GM10847 (cell line): ENCODE measurements around the gene LIPC.

Source experiments
- POLR2A ChIP-seq: IDR thresholded peaks from 2 replicates; pipeline ENCODE4 v1.6.1; 2011; ENCODE audit not compliant: insufficient read length; ENCODE audit errors: extremely low read depth

Gene LIPC

DNA sequence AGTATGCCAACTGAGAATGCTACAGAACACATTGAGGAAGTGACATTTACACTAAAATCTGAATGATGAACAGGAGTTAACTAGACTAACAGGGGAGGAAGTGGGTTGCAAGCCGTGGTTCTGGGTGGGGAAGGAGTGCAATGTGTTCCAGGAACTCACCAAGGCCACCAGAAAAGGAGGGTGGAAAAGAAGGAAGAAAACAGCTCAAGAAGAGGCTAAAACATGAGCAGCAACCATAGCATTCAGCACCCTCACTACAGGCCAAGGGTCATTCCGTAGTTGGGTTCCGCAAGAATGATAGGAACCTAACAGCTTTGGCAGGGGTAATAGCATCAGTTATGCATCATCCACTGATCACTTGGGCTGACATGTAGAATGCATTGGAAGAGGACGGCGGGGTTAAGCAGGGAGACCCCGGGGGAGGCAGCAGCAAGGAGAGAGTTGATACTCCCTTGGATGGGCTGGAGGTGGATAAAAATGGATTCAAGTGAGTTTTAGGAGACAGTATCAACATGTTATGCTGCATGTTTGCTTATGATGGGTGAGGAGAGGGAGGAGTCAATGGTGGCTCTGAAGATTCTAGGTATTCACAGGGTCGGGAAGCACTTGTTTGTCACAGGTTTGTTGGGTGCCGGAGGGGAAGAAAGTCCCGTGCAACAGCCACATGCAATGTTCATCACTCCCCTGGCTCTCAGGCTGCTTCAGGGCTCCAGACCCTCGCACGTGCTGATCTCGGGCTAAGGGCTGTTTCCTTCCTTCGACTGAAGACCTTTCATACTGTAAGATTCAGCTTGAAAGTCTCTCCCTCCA lies 53.2 kb downstream of the LIPC start:
- no peak for TF ChIP-seq POLR2A

DNA sequence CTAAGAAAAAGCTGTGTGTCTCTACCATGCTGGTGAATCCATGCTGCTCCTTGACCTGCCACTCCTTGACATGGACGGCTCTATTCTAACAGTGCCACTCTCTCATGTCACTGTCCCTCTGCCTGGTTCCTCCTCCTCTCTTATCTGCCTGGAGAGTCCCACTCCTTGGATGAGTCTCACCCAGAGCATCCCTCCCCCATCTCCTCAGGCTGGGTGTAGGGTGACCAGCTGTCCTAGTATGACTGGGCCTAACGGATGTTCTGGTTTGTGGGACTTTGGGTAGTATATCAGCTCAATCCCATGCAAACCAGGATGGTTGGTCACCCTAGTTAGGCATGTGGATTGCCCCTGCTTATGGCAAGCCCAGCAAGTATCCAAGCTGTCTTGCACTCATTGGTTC lies 54.3 kb downstream of the LIPC start:
- no peak for TF ChIP-seq POLR2A

DNA sequence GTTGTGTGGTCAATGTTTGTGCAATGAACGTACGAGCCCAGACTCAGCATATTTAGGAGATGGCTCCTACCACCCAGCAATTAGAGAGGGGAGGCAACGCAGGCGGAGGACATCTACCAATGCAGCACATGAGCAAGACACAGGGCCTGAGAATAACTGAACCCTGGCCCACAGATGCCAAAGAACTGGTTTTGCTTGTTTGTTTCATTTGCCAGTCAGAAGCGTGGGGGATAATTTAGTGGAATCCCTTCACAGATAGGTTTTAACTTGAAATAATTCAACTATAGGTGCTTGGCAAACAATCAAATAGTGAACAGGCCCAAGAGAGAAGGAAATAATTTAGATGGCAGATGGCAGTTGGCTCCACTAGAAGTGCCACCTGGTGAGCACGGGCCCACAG lies 54.8 kb downstream of the LIPC start:
- no peak for TF ChIP-seq POLR2A

DNA sequence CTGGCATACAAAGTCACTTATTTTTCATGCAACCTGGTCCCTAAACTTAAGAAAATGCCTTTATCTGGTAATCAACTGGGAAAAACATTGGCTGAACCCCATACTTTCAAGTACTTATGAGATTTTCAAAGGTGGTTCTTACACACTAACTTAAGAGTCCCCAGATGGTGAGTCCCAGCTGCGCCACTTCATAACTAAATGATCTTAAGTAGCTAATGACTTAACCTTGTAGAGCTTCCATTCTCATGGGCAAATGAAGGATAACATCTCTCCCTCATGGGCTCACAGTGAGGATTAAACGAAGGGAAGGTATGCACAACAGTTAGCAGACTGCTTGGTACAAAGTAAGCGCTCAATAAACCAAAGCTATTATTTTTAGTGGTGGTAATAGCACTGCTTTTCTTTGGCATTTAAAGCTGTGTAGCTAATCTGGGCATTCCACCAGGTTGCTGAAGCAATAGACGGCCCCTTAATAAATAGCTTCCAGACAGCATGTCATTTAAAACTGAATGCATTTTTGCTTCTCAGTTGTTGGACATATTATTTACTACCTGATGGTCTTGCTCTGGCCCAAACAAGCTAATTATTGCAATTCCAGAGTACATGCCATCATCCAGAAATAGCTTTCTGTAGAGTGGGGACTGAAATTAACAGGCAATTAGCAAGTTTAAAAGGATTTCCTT lies 55.4 kb downstream of the LIPC start:
- TF ChIP-seq POLR2A, result no peak

DNA sequence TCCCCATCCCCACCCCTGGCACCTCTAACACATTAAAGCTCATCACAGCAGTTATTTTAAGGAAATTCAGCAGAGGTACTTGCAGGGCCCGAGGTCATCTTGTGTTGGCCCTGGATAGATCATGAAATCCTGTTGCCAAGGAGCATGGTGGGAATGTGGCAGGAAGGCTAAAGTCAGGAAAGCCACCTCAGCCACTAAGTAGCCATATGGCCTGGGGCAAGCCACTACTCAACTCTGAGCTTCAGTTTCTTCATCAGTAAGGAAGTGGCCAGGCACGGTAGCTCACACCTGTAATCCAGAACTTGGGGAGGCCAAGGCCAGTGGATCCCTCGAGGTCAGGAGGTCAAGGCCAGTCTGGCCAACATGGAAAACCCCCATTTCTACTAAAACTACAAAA lies 55.9 kb downstream of the LIPC start:
- TF ChIP-seq POLR2A, result no peak

DNA sequence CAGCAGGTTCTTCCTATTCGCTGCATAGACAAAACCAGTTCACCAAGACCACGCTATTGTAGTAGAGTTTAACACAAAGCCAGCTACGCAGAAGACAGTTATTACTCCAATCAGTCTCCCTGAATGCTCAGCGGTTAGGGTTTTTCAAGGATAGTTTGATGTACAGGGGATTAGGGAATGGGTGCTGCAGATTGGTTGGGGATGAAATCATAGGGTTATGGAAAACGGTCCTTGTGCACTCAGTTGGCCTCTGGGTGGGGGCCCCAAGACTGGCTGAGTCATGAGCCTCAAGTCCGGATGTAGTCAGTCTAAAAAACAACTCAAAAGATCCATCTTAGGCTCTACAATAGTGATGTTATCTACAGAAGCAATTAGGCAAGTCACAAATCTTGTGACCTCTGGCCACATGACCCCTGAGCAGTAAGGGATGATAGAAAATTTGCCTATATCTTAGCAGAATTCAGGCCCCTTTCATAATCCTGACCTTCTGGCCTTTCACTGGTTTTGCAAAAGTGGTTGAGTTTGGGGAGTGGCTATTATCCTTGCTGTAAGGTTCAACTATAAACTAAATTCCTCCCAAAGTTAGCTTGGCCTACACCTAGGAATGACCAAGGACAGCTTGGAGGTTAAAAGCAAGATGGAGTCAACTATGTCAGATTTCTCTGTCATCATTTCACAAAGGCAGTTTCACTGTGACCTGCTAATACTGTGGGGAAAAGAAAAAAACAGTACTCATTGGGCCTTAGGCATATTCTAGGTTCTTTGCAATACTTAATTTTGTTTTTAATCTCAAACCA lies 57.7 kb downstream of the LIPC start:
- no peak for TF ChIP-seq POLR2A

DNA sequence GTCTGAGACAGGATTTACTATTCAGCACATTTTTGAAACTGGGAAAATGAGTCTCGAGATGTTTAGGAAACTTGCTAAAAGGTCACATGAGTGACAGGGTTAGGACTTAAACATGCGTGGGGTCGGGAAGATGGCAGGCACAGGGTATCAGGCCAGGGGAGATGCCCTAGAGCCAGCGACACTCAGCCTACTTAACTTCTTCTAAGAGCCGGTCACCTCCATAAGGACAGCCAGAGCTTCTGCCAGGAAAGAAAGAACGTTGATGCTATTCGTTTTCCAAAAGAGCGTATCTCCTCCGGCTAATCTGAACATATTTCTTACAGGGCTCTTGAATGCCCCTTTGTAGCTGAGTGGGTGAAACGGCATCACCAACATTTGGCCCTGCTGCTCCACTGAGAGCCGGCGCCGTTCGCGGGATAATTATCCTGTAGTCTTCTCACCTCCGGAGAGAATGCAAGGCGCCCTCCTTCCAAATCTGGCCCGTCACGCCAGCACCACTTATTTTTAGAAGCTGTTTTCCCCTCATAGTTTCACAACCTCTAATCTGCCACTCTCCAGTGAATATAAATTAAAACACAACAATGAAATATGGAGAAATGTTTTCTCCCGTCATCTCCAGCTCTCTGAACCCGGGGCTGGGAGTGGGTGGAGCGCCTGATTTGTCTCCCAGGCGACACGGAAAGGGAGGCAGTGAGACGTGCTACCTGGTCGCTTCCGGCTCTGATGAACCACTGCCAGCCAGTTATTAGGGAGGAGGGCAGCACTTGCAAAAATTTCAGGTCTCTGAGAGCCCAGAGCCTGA lies 58.5 kb downstream of the LIPC start:
- no peak for TF ChIP-seq POLR2A

DNA sequence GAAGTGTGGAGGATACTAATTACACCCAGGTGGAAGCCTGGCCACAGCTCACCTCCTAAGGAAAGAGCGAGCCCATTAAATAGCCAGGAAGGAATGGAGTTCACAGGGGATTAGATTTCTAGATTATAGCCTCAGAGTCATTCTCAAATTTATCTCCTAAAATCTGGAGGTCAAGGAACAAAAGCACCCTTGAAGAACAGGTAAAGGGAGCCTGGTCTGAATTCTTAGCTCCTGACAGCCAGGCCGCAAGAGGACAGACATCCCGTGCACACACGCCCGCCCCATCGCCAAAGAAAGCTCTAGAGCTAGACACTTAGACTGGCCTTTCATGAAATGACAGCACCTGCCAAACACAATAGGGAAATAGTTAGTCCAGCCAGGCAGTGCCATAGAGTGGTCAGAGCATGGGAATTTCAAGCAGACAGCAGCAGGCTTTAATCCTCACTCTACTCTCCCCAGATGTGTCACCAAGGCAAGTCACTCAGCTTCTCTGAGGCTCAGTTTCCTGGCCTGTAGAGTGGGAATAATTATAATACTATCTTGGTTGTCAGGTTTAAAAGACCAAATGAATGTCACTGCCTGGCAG lies 59.2 kb downstream of the LIPC start:
- no peak for TF ChIP-seq POLR2A

DNA sequence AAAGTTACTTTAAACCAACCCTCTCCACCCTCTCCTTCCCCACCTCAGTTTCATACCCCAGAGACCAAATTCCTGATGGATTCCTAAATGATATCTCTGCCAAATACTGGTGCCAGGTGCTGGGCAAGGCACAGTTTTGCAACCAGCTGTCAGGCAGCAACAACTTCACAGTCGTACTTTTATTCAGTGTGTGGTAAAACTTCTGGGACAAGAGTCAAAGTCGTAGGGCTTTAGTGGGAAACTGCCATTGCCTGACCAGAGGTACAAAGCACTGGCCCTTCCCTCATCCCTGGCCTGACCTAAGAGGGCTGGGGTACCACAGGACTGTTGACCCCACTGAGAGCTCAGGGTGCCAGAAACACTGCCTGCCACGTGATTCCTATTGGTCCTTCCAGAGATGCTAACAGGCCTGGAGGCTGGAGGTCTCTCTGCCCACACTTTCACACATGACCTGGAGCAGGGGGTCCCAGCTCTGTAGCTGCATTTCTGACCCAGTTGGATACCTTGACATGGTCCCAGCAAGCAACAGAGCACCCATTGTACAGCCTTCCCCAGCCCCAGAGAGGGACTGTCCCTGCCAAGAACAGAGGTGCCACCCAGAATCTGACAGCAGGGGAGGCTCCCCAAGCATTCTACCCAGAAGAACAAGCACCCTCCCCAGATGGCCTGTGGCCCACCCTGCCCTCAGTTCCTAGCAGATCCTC lies 59.9 kb downstream of the LIPC start:
- TF ChIP-seq POLR2A, result no peak

DNA sequence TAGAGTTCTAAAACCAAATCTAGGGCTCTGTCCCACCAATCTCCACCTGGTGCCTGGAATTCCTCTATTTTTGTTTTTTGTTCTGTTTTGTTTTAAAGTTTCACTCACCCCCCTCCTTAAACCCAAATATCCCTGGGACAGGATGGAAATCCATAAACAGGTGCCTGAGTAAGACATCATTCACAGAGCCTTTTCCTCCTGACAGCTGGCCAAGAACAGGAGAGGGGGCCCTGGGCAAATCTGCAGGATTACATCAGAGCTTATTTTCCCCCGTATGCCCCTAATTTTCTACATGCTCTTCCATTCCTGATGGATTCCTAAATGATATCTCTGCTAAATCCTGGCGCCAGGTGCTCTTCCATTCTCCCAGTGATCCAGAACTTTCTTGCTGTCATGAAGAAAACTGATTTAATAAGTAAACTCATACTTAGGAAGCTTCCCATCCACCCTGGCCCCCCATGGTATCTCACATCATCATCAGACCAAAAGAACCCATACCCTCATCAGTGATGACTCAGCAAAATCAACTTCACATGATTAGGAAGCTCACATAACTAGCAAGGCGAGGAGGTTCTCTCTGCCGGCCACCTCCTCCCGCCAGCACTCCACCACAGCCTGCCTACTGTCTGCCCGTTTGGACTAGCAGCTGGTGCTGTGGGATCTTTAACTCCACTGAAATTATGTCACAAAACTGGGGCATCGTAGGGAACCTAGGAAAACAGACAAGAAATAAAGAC lies 61.0 kb downstream of the LIPC start:
- no peak for TF ChIP-seq POLR2A

DNA sequence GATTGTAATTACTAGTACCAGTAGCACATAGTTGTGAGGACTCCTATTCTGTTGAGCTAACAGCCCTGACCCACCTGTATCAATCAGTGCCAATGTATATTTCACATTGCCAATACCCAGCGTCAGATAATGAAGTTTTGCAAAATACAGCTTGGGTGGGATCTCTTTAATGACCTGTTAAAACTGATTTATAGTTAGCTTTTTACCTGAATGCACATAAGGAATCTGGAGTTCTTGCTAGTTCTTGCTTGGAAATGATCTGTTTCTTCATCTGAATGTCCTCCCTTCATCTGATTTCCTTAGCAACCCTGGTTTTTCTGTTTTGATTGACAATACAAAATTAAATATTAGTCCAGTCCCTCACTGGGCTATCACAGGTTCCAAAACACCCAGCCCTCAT lies 62.8 kb downstream of the LIPC start:
- TF ChIP-seq POLR2A, result no peak

DNA sequence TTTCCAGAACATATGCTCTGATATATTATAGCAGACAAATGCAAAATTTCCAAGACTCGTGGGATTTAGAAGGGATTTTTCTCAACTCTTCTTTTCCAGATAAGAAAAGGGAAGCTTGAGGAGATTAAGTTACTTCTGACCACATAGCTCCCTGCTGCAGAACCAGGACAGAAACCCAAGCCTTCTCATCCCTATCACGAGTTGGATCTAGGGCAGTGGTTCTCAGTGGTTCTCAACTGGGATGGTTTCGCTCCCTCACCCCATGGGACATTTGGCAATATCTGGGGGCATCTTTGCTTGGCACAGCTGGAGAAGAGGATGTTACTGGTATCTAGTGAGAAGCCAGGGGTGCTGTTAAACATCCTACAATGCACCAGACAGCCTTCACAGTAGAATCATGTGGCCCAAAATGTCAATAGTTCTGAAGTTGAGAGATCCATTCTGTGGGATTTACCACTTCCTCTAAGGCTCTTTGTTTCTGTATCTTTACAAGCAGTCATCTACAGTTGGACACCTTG lies 64.2 kb downstream of the LIPC start:
- no peak for TF ChIP-seq POLR2A

DNA sequence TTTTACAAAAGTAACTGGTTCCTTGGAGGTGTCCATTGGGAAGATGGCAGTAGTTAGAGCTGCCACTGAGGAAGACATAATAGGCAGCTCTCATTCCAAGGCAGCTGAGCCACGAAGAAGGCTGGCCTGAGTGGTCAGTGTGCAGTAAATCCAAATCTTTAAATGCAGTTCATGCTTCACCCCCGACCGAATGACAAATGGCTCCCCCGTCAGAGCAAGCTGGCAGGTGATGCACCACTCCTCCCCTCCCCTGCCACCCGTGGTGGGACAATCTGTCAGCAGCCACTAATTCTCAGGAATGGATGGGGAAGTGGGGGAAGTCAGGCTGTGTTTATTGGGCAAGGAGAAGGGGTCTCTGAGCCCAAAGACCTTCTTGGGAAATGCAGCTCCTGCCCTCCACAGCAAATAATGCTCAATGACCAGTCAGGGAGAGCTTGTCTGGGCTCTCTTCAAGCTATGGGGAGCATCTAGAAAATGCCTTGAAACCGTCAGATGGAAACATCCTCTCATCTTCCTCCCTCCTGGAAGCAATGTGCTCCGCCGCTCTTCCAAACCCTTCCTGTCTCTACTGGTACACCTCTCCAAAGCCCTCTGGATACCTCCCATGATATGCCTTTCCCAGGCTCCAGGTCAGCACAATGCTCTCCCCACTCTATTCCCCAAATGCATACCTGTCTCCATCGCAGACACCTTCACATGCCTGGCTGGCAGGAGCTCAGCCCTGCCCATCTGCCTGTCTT lies 65.4 kb downstream of the LIPC start:
- TF ChIP-seq POLR2A, result no peak
